GM23338 (cell line): ENCODE data around the gene CDK14.

Experiments used
- CREB1 ChIP-seq: fragments of 250-450 bp; sonication (Bioruptor Pico); IDR thresholded peaks from 2 replicates; pipeline ENCODE4 v1.5.0; 2020; ENCODE audit warnings: low read depth, mild to moderate bottlenecking, moderate library complexity
- CTCF ChIP-seq, 2 experiments: fragments of 200-600 bp in 1 of 2; sonication (generic) in 1 of 2; conservative IDR thresholded peaks; 2 replicates each; pipeline versions ENCODE4 v1.5.1 to v1.6.1; 2016 to 2017; ENCODE audit warnings: antibody characterized with exemption in 2 of 2, low read depth in 2 of 2, mild to moderate bottlenecking in 2 of 2, moderate library complexity in 1 of 2
- EZH2 ChIP-seq: fragments of 200-600 bp; sonication (generic); IDR thresholded peaks from one replicate; pipeline ENCODE4 v1.8.0; 2017; ENCODE audit warnings: antibody characterized with exemption, mild to moderate bottlenecking, low read depth; ENCODE audit not compliant: unreplicated experiment
- EZH2phosphoT487 ChIP-seq: fragments of 200-600 bp; sonication (generic); IDR thresholded peaks from one replicate; pipeline ENCODE4 v1.8.1; 2018; ENCODE audit warnings: antibody characterized with exemption; ENCODE audit not compliant: unreplicated experiment
- NANOG ChIP-seq: IDR thresholded peaks from 2 replicates; pipeline ENCODE4 v1.6.1; 2016; ENCODE audit warnings: antibody characterized with exemption, borderline replicate concordance
- POLR2AphosphoS5 ChIP-seq: IDR thresholded peaks from 2 replicates; pipeline ENCODE4 v1.6.1; 2016; ENCODE audit warnings: antibody characterized with exemption, low read depth
- REST ChIP-seq: IDR thresholded peaks from one replicate; pipeline ENCODE4 v1.6.1; 2018; ENCODE audit warnings: antibody characterized with exemption; ENCODE audit not compliant: unreplicated experiment

DNA sequence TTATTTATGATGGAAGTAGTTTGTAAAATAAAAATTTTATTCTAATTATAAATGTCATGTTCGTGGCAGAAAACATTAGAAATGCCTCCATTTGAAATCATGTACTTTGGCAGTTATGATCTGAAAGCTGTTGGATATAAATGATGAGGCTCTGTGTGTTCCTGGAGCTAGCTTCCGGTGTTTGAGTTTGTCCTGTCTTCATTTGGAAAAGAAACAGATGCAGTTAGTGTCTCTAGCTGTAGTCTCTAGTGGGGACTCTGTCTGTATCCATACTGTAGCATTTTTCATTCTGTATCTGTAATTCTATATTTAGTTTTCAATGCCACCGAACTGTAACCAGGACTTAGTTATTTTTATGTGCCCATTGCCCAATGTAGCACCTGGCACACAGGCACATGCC is 471.1 kb downstream of the CDK14 start:
- no peak for TF ChIP-seq POLR2AphosphoS5
- TF ChIP-seq CREB1 (CRISPR knock-in tag): no peak
- TF ChIP-seq CTCF (conservative IDR thresholded peaks at IDR 0.05; ENCODE audit: low read depth in 2 of 2): no peak
- TF ChIP-seq EZH2phosphoT487: no peak
- no peak for TF ChIP-seq REST
- no peak for TF ChIP-seq EZH2
- no peak for TF ChIP-seq NANOG
